ENCODE results near the gene ARMC10.
A peak's percentile ranks its signal among the peaks of the same experiment; 100 is the strongest.
"Not testable (repeated sequence)": the region's sequence is repeated elsewhere in the genome, so short reads cannot be mapped to it uniquely, and the experiment has no call there.

Gene ARMC10

DNA sequence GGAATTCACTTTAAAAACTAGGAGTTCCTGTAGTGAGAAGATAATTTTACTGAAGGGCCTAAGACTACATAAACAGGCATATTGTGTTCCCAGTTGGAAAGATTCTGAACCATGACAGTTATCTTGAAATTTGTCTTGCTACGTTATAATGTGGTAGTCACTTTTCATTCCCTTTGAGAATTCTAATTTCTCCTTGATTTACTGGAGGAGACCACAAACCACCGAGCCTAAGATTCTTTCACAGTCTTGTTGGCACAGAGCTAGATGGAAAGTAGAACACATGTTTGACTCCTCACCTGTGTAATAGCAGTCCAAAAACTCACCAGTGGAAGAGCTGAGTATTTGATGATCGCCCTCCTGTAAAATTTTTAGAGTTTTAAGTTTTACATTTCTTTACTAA is 4.9 kb downstream of the ARMC10 start:
- DNase-seq: no peak

DNA sequence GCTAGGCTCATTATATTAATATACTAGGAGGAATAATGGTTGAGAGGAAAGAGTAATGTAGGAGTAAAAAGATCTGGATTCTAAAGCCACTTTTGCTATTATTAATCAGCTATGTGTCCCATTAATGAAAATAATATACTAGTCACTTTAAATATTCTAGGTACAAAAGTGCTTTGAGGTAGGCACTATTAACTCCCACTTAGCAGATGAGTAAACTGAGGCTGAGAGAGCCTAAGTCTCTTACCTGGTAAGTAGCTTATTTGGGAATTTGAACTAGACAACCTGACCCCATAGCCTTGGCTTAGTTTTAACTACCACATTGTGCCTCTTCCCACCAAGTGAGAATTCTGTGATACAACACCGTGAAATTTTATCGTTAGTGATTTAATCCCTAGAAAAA is 6.0 kb downstream of the ARMC10 start:
- no peak for DNase-seq

DNA sequence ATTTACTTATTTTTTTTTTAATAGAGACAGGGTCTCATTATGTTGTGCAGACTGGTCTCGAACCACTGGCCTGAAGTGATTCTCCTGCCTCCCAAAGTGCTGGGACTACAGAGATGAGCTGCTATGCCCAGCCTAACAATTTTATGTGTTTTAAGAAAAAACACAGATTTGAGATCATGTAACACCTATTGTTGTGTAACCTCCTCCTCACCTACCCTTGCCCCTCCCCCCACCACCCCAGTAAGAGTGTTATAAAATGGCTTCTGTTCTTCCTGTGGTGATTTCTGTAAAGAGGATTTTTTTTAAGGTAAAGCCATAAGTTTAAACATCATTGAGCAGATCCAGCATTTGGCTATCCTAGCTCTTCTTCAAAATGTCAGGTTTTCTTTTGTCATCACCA is 7.6 kb downstream of the ARMC10 start:
- peak; percentile 32 for DNase-seq

DNA sequence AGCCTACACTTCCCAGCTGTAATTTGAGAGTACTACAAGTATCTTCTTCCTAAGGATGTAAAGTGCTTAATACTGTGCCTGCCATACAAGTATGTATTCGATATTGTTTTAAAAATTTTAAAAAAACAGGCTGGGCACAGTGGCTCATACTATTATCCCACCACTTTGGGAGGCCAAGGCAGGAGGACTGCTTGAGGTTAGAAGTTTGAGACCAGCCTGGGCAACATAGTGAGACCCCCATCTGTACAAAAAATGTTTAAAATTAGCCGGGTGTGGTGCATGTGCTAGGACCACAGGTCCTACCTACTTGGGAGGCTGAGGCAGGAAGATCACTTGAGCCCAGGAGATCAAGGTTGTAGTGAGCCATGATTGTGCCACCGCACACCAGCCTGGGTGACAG is 8.3 kb downstream of the ARMC10 start:
- no peak for DNase-seq

DNA sequence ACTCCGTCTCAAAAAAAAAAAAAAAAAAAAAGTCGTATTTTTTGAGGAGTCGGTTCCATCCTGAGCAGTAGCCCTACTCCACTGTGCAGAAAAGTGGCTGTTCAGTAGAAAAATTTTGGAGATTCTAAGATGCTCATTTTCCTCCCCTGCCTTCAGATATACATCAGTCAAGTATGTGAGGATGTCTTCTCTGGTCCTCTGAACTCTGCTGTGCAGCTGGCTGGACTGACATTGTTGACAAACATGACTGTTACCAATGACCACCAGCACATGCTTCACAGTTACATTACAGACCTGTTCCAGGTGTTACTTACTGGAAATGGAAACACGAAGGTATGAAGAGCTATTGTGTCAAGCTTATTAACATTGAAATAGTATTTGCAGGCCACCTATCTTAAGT is 17.4 kb downstream of the ARMC10 start:
- DNase-seq: not testable (repeated sequence)

DNA sequence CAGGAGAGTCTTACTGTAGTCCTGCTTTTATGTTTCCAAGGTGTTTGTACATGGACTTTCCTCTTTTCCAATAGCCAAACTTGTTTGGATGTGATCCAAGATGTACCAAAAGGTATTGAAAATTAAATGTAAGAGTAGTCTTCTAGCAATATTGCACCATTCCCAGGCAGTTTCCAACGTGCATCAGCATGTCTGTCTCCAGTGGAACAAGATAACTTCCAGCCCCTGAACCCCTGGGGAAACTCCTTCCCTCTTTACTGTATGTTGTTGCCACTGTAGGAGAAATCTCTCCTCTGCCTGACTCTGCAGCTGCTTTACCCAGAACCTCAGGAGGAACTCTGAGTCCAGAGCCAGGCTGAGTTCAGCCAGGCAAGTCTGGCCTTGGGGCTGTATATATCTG is 18.5 kb downstream of the ARMC10 start:
- DNase-seq: no peak

DNA sequence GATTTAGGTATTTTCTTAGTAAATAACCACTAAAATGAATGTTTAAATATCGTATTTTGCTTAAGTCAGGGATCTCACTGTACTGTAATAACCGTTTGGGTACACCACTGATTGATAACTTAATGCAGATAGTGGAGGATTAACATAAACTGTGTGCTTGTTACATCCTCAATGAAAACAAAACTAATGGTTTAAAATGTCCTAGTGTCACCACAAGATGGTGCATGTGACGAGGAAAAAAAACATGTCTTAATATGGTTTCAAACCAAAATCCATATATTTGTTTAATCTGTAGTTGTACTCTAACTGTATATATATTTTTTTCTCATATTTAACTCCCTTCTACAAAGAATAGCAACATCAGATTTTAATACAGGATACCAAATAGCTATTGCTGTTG is 19.2 kb downstream of the ARMC10 start:
- DNase-seq: no peak

DNA sequence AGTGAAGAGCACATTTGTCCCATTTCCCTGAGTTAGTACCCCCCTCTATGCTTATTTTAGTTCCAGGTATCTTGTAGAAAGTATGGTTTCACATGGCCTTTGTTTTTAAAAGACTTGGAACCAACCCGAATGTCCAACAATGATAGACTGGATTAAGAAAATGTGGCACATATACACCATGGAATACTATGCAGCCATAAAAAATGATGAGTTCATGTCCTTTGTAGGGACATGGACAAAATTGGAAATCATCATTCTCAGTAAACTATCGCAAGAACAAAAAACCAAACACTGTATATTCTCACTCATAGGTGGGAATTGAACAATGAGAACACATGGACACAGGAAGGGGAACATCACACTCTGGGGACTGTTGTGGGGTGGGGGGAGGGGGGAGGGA is 20.6 kb downstream of the ARMC10 start:
- not testable (repeated sequence) for DNase-seq

DNA sequence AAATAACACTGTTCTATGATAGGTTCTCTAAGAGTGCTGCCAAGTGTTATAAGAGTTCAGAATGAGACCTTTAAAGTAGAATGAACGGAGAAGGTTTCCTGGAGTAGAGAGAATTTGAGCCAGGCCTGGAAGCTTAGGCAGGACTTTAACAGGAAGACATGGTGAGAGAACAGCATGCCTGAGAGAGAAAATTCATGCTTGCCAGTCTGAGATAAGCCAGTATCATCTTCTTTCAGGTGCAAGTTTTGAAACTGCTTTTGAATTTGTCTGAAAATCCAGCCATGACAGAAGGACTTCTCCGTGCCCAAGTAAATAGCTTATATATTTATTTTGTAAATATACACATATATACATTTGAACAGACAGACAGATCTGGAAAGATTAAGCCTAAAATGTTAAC is 22.1 kb downstream of the ARMC10 start:
- DNase-seq: no peak

DNA sequence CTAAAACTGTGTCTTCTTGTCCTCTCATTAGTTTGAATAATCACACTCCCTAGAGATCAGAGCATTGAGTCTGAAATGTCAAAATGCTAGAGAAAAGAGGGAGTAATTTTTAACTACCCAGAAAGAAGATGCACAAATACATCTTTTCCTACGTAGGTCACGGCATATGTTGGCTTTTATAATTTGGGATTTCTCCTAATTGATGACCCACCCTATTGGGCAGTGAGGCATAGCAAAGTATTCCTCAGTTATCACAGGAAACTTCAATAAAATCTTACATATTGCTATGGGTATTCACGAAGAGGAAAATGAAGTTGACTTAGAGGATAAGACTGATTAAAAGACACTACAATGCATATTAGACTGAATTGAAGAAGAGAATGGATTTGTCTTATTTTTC is 25.4 kb downstream of the ARMC10 start:
- DNase-seq: no peak

DNA sequence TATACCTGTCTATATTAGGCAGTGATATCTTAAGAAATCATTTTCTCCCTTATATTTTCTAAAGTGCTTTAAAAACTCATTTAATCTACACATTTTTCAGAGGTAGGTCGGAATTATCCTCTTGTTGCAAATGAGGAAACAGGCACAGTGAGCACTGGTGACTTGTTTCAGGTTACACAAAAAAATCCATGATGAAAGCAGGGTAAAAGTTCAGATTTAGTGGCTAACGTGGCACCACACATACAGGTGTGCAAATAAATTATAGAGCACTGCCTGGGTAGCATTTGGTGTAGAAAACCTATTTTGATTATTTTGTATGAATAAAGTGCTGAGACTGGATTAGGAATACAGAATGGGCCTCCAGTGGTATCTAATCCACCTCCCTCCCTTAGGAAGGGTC is 26.6 kb downstream of the ARMC10 start:
- DNase-seq: no peak

DNA sequence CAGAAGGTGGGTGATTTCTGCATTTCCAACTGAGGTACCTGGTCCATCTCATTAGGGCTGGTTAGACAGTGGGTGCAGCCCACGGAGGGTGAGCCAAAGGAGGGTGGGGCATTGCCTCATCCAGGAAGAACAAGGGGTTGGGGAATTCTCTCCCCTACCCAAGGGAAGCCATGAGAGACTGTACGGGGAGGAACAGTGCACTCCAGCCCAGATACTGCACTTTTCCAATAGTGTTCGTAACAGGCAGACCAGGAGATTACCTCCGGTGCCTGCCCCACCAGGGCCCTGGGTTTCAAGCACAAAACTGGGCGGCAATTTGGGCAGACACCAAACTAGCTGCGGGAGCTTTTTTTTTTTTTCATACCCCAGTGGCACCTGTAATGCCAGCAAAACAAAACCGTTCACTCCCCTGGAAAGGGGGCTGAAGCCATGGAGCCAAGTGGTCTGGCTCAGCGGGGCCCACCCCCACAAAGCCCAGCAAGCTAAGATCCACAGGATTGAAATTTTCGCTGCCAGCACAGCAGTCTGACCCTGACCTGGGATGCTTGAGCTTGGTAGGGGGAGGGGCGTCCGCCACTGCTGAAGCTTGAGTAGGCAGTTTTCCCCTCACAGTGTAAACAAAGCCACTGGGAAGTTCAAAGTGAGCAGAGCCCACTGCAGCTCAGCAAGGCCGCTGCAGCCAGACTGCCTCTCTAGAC is 31.2 kb downstream of the ARMC10 start:
- DNase-seq: no peak

DNA sequence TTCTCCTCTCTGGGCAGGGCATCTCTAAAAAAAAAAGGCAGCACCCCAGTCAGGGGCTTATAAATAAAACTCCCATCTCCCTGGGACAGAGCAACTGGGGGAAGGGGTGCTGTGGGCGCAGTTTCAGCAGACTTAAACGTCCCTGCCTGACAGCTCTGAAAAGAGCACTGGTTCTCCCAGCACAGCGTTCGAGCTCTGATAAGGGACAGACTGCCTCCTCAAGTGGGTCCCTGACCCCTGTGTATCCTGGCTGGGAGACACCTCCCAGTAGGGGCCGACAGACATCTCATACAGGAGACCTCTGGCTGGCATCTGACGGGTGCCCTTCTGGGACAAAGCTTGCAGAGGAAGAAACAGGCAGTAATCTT is 31.7 kb downstream of the ARMC10 start:
- not testable (repeated sequence) for DNase-seq

DNA sequence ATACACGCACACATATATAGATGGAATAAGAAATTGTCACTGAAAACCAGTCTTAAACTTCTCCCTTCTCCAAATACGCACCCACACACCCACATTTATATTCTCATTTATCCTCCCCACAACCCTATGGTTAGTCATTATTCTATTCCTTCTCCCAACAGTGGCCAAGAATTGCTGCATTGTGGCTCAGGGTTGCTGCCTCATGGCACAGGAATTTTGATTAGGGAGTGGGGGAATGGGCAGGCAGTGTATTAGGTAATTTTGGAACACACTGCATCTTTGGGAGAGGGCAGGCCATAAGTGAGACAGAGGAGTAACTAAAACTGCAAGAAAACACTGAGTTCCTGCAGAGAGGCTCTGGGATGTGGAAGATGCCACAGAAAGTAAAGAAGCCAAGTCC is 38.2 kb downstream of the ARMC10 start:
- DNase-seq: no peak

DNA sequence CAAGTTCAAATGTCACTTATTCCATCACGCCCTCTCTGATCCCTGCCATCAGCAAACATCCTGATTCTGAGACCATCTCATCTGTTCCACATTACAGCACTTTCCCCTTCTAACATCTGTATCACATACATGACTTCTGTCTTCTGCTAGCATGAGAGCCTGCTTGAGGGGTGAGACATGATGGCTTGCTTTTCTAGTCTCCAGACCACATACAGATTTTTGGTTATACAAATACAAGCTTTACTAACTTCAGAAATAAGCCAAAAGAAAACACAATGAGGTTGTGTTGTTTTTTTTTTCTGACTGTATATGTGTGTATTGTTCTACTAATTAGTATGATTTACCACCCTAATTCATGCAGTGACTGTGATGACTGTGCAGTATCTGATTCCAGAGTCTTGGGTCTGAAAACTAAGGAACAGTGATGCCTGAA is 39.7 kb downstream of the ARMC10 start:
- DNase-seq: no peak

DNA sequence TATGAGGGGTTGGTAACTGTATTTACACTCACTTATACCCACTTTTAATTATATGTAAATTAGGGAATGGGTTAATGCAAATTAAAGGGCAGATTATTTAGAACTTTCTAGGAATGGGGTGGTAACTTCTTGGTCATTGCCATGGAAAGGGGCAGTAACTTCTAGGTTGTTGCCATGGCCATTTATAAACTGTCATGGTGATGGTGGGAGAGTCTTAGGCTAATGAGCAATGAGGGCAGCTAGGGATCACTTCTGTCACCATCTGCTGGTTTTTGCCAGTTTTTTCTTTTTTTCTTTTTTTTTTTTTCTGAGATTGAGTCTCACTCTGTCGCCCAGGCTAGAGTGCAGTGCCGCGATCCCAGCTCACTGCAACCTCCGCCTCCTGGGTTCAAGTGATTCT is 40.8 kb downstream of the ARMC10 start:
- no peak for DNase-seq

DNA sequence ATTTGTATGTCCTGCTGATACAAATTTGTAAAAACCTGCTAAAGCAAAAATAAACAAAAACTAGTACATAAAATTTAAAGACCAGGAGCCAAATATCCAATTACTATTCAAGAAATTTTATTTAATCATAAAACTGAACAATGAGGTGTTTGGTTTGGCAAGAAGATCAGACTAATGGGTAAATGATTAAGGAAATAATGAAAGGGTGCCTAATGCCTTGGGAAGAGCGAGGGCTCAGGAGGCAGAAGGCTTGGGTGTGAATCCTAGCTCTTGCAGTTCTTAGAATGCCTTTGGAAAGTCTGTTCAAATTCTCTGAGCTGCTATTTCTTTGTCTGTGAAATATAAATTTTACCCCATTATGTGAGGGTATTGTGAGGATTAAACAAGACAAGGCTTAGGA is 41.6 kb downstream of the ARMC10 start:
- DNase-seq: no peak

DNA sequence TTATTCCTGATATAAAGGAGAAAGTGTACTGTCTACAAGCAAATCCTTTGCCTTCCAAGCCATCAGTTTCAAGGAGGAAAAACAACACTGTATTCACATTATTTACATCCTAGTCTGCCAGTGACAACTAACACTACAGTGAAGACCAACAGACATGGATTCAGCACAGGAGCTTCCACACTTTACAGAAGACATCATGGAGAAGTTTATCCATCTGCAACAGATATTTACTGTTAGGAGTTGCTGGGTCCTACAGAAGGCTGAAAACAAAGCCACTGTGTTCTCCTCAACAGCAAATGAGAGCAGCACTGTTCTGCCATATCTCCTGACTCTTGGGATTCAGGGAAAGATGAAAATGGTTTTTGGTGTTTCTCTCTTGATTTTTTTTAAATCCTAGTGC is 42.1 kb downstream of the ARMC10 start:
- DNase-seq: no peak

DNA sequence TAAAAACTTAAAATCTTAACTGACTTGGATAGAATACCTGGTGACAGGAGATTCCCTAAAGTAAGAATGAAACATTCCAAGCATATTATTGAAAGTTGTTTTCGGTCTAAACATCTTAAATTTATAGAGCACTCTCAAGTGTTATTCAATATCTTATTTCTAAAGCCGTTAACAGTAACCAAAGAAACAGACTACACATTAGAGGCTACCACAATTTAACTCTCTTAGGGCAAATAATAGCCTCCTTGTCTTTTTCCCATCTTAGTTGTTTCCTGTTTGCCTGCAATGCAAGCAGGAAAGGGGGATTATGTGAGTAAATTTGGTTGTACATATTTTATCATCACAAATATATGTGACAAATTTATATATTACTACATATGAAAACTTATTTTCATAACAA is 42.5 kb downstream of the ARMC10 start:
- DNase-seq: no peak

DNA sequence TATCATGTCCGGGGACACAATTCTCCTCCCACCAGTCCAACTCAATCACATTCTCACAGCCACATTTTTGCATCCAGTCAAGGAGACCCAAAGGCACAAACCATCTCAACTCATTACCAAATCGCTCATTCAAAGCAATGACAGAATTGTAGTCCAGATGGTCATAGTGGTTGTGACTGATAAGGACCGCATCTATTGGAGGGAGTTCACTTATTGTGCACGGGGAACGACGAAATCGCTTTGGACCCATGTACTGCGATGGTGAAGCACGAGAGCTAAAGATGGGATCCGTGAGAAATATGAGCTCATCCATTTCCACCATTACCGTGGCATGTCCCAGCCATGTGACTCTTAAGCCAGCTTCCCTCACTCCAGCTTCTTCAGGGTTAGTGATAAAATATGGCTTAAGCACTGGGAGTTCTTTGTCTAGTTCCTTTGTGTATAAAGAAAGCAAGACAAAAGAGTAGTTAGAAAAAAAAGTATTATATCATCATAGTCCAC is 44.9 kb downstream of the ARMC10 start:
- no peak for DNase-seq

DNA sequence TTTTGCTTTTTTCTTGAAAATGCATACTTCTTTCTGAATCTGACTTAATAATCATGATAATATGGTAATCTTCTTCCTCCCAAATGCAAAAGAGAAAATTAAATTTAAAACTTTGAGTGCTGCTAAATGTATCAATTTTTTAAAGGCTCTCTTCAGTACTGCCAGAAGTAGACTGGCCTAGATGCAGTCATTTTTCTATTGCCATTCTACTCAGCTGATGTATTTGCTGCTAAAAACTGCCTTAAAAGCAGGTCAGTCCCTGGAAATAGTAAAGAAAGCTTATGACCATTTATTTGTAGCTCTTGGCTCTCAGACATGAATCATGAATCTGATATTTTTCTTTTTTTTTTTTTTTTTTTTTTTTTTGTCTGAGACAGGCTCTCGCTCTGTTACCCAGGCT is 45.4 kb downstream of the ARMC10 start:
- DNase-seq: no peak

DNA sequence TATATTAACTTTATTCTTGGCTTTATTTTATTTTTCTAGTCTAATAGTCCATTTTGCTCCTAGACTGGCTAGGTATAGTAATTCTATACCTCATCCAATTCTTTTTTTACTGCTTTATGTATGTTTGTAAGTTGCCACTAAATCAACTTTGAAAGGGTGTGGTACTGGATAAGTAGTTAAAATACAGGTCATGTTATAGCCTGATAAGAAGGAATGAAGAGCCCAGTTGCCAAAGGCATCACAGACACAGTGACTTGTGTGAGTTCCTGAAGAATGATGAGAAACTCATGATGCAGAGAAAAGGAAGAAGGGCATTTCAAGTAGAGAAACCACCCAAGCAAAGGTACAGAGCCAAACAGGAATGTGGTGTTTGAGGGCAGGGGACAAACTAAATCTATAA is 46.7 kb downstream of the ARMC10 start:
- DNase-seq: no peak

DNA sequence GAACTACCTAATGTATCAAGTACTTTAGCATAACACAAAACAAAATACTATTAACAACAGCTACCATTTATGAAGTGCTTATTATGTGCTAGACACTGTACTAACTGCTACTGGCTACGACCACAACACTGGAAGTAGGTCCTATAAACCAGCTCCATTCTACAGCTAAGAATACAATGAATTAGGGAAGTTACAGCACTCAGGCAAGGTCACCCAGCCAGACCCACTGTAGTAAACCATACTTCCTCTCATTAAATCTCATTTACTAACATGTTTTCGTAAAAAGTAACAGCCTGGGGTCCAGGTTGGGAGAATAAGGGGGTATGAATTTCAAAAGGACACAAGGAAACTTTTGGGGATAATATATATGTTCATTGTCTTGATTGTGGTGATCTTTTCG is 48.6 kb downstream of the ARMC10 start:
- no peak for DNase-seq

DNA sequence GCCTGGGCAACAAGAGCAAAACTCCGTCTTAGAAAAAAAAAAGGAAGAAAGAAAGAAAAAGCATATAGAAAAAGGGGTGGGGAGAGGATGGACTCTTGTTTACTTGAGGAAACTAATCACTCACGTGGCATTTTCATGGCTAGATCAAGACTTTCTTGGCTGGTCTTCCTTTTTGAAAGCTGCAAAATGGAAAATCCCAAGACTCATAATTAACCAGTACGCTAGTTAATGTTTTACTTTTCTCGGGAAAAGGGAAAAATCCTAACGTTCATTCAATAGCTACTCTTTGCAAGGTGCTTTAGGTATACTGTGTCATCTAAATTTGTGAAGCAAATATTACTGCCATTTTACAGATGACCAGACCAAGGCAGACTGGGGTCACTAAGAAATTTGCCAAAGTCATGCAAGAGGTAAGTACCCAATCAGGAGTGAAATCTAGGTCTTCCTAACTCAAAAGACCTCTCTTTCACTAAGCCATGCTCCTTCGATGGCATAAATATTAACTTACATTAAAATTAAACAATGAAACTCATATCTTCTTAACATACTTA is 49.6 kb downstream of the ARMC10 start:
- DNase-seq: no peak

DNA sequence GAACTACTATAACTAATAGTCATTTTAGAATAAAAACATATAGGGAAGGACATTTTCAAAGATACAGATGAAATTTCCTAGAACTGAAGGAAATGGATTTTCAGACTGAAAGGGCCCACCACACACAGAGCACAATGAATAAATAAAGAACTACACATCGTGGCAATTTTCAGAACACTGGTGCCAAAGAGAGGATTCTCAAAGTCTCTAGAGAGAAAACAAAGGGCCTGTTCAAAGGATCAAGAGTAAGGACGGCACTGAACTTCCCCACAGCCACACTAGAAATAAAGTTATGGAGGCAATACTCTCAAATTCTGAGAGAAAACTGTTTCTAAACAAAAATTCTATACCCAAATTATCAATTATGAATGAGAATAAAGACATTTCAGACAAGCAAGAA is 52.1 kb downstream of the ARMC10 start:
- DNase-seq: no peak
